ENCODE data around the gene FXN.

The FXN gene

GRCh38 chr9:69013382-69013727 lies 22.2 kb upstream of the FXN start:
- Histone ChIP-seq H3K4me3 (ENCODE audit: insufficient read depth, low read length, poor library complexity, severe bottlenecking) (no peak overlapping the region), H3K27ac (ENCODE audit: low read depth, low read length) (no peak overlapping the region)

GRCh38 chr9:69014013-69014412 lies 21.5 kb upstream of the FXN start, which contains the start of gene PRKACG:
PRKACG (minus strand) TSS chr9:69014113; CDS start chr9:69014092, 21 bp downstream.
- Histone ChIP-seq H3K9me3 (ENCODE audit: insufficient read depth, low read length) (no peaks in the 10 kb centered on the region), H3K27me3 (ENCODE audit: low read length) (no peaks in the 10 kb centered on the region), H3K9me2 (replicated peaks; ENCODE audit: insufficient read depth, low read length) (no peaks in the 10 kb centered on the region), H3K79me2 (ENCODE audit: insufficient read depth, low read length) (no peaks in the 10 kb centered on the region), H2AFZ (ENCODE audit: low read depth, low read length, severe bottlenecking) (no peak within 1 kb of the TSS), H4K20me1 (ENCODE audit: low read depth, low read length) (no peaks in the 10 kb centered on the region), H3K27ac (ENCODE audit: low read depth, low read length) (no peak within 1 kb of the TSS), H3K9ac (ENCODE audit: low read length) (no peak within 1 kb of the TSS), H3K4me3 (ENCODE audit: insufficient read depth, low read length, poor library complexity, severe bottlenecking) (no peak within 1 kb of the TSS), H3K4me2 (ENCODE audit: low read depth, low read length, poor library complexity, severe bottlenecking) (no peak within 1 kb of the TSS), H3F3A (ENCODE audit: insufficient read depth) (no peaks in the 10 kb centered on the region), H3K36me3 (ENCODE audit: low read length) (no peaks in the 10 kb centered on the region)
- TF ChIP-seq EZH2phosphoT487 (conservative IDR thresholded peaks at IDR 0.05; ENCODE audit: low read length) (no peak), CTCF (IDR thresholded peaks at IDR 0.05; ENCODE audit: insufficient read depth, low read length, poor library complexity, severe bottlenecking) (no peak)

More at GRCh38 chr9:69013382-69013727, 22.2 kb upstream of the FXN start:
- Histone ChIP-seq H3F3A (ENCODE audit: insufficient read depth) (no peaks in the 10 kb centered on the region), H3K4me2 (ENCODE audit: low read depth, low read length, poor library complexity, severe bottlenecking) (no peak overlapping the region), H4K20me1 (ENCODE audit: low read depth, low read length) (no peaks in the 10 kb centered on the region), H3K9me2 (replicated peaks; ENCODE audit: insufficient read depth, low read length) (no peaks in the 10 kb centered on the region), H3K36me3 (ENCODE audit: low read length) (no peaks in the 10 kb centered on the region), H2AFZ (ENCODE audit: low read depth, low read length, severe bottlenecking) (no peak overlapping the region), H3K9ac (ENCODE audit: low read length) (no peak overlapping the region), H3K27me3 (ENCODE audit: low read length) (no peaks in the 10 kb centered on the region), H3K79me2 (ENCODE audit: insufficient read depth, low read length) (no peaks in the 10 kb centered on the region), H3K9me3 (ENCODE audit: insufficient read depth, low read length) (no peaks in the 10 kb centered on the region)
- TF ChIP-seq EZH2phosphoT487 (conservative IDR thresholded peaks at IDR 0.05; ENCODE audit: low read length) (no peak), CTCF (IDR thresholded peaks at IDR 0.05; ENCODE audit: insufficient read depth, low read length, poor library complexity, severe bottlenecking) (no peak)

- Histone ChIP-seq H3K4me2 (ENCODE audit: low read depth, low read length, poor library complexity, severe bottlenecking) (no peak overlapping the region), H3K27ac (ENCODE audit: low read depth, low read length) (no peak overlapping the region)
- no peak for TF ChIP-seq EZH2phosphoT487 (conservative IDR thresholded peaks at IDR 0.05; ENCODE audit: low read length)
- TF ChIP-seq CTCF (IDR thresholded peaks at IDR 0.05; ENCODE audit: insufficient read depth, low read length, poor library complexity, severe bottlenecking), result no peak
Observed at GRCh38 chr9:69016191-69017096, 19.1 kb upstream of the FXN start.

More at GRCh38 chr9:69016191-69017096, 19.1 kb upstream of the FXN start:
- no peaks in the 10 kb centered on the region for H3F3A ChIP-seq (ENCODE audit: insufficient read depth)
- no peak overlapping the region for H3K9ac ChIP-seq (ENCODE audit: low read length)
- H3K9me2 ChIP-seq (replicated peaks; ENCODE audit: insufficient read depth, low read length), result no peaks in the 10 kb centered on the region
- no peaks in the 10 kb centered on the region for H3K79me2 ChIP-seq (ENCODE audit: insufficient read depth, low read length)
- H2AFZ ChIP-seq (ENCODE audit: low read depth, low read length, severe bottlenecking), result no peak overlapping the region
- no peaks in the 10 kb centered on the region for H3K9me3 ChIP-seq (ENCODE audit: insufficient read depth, low read length)
- H3K27me3 ChIP-seq (ENCODE audit: low read length), result no peaks in the 10 kb centered on the region
- no peaks in the 10 kb centered on the region for H3K36me3 ChIP-seq (ENCODE audit: low read length)
- no peak overlapping the region for H3K4me3 ChIP-seq (ENCODE audit: insufficient read depth, low read length, poor library complexity, severe bottlenecking)
- H4K20me1 ChIP-seq (ENCODE audit: low read depth, low read length), result no peaks in the 10 kb centered on the region
